ENCODE results near the gene UTS2B.

UTS2B gene, protein sequence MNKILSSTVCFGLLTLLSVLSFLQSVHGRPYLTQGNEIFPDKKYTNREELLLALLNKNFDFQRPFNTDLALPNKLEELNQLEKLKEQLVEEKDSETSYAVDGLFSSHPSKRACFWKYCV

DNA sequence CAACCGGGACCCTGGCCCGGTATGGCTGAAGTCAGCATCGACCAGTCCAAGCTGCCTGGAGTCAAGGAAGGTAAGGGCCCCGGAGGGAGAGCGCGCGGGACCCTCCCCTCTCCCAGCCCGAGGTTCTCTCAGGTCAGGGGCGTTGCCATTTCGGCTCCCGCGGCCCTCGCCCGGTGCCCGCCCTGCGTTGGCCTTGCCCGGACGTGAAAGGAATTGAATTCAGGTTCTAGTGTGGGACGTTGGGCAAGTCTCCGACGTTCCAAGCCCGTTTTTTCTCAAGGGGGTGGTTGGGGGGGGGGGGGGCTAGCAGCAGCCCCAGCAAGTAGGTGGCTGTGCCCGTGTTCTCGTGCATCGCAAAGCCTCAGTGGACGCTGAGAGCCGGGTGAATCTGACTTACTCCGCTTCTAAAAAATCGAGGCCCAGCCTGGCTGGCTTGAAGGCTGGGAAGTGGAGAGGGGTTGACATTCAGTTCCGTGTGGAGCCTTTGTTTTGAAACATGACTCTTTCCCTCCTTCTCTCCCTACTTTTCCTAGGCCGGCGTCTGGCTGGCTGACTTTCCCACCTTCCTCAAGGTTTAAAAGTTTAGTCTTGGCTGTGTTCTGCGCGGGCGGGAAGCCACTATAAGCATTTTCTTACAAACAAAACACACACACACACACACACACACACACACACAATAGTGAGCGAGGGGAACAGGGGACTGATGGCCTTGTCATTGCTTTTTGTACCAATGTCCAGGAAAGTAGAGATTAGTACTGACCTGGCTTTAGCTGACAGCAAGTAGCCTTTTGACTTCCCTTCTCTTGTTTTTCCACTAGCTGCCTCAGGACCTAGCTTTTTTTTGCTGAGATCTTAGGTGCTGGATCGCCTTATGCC is at the start of gene UTS2B:
Gene UTS2B, minus strand, starts transcription at position 873 of the 876 bp plus-strand sequence. CDS start 48,337 bp downstream, outside the sequence.
- no peak for DNase-seq (ENCODE audit: extremely low read depth, low read depth)
- TF ChIP-seq, protein P1, sequence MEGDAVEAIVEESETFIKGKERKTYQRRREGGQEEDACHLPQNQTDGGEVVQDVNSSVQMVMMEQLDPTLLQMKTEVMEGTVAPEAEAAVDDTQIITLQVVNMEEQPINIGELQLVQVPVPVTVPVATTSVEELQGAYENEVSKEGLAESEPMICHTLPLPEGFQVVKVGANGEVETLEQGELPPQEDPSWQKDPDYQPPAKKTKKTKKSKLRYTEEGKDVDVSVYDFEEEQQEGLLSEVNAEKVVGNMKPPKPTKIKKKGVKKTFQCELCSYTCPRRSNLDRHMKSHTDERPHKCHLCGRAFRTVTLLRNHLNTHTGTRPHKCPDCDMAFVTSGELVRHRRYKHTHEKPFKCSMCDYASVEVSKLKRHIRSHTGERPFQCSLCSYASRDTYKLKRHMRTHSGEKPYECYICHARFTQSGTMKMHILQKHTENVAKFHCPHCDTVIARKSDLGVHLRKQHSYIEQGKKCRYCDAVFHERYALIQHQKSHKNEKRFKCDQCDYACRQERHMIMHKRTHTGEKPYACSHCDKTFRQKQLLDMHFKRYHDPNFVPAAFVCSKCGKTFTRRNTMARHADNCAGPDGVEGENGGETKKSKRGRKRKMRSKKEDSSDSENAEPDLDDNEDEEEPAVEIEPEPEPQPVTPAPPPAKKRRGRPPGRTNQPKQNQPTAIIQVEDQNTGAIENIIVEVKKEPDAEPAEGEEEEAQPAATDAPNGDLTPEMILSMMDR (IDR thresholded peaks at IDR 0.05; ENCODE audit: low read depth, low read length), result no peak

DNA sequence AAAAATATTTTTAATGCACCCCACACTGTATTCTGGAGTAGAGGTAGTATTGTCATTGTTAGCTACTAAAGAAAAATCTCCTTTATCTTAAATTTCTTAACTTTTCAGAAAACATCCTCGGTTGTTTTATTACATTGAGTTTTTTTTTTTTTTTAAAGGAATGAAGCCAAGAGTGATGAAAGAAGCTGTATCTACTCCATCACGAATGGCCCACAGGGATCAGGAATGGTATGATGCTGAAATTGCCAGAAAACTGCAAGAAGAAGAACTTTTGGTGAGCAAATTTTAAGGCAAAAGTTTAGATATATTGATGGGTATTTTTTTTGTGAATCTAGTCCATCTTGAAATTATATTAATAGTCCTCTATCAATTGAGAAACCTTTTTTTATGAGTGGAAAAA is 49.7 kb upstream of the UTS2B start:
- TF ChIP-seq, protein P1 (IDR thresholded peaks at IDR 0.05; ENCODE audit: low read depth, low read length), result no peak
- DNase-seq (ENCODE audit: extremely low read depth, low read depth), result no peak

DNA sequence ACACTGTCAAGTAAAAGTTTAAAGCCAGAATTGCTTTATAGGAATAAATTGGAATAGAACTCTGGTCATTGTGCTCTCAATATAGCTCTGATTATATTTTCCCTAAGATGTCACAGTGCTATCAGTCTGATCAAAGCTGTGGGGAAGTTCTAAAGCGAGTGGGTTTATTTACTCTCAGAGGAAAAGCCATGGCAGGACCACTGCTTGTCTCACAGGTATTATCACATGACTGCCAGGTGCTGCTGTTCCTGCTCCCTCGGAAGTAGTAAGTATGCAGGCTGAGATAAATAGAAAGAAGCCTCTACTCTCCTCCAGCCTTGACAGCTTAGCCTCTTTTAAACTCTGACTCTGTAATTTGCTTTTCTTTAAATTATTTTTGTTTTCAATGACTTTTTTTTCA is 49.1 kb upstream of the UTS2B start:
- TF ChIP-seq, protein P1 (IDR thresholded peaks at IDR 0.05; ENCODE audit: low read depth, low read length), result no peak
- no peak for DNase-seq (ENCODE audit: extremely low read depth, low read depth)

DNA sequence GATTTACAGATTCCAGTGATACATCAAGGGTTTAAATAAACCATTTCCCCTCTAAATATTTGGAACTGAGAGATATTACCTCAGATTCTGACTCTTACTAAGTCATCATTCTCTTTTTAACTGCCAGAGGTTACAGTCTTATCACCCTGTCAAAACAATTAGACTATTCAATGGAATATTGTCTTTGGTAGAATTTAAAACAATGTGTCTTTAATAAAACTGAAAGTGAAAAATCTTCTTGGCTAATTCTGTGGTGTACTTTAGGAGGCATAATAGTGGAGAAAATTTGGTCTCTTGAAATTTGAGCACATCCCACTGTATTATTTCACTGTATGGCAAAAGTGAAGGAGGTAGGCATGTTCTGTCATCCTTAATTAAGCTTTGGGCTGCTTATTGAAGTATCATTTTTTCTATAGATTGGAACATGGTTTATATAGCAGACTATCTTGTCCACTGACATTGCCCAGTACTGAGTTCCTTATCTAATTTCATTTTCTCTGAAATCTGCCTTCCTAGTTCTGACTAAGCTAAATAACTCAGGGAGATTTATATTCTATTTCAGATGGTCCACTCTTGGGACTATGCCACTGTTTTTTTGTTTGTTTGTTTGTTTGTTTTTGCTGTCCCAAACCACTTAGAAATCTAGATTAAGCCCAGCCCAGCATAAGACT is 48.0 kb upstream of the UTS2B start:
- TF ChIP-seq, protein P1 (IDR thresholded peaks at IDR 0.05; ENCODE audit: low read depth, low read length), result no peak
- no peak for DNase-seq (ENCODE audit: extremely low read depth, low read depth)

DNA sequence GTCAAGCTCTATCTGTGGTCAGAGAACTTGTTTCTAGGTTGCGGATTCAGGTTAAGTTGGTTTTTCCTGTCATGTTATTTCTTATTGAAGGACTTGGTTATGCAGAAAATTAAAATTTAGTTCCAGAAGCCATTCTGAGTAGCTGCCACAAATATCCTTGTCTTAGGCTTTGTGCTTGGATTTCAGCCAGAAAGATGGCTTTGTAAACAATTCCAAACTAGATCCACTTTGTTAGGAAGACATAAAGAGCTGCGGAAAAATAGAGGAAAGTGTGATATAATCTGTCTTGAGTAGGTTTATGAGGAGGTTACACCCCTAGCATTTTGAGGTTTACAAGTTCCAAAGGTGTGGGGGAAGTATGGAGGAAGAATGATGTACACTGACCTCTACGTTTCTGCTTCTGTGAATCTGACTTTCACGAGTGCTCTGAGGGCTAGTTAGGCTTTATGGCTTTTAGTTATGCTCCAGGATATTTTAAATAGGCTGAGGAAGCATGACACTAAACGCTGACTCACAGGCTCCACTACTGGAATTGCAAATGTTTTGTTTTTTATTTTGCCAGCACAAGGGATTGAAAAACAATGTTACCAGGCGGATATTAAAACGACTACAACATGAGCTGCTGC is 46.3 kb upstream of the UTS2B start:
- DNase-seq (ENCODE audit: extremely low read depth, low read depth), result peak; percentile 38
- TF ChIP-seq, protein P1 (IDR thresholded peaks at IDR 0.05; ENCODE audit: low read depth, low read length), result no peak

DNA sequence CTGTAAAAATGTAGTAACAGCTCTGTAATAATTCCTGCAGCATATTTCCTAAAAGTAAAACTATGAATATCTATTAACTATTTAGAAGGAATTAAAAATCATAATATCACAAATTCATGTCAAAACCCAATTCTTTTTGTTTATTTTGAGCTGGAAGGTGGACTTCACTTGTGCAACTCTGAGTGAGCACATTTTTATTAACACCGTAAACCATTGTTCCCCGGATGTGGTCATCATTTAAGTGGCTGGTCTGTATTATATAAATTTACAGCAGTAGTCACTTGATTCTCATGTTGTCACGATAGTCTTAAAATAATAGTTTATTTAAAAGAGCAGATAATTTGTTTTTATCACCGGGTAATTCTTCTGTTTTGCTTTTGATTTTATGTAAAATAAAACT is 43.0 kb upstream of the UTS2B start:
- DNase-seq (ENCODE audit: extremely low read depth, low read depth), result no peak
- TF ChIP-seq, protein P1 (IDR thresholded peaks at IDR 0.05; ENCODE audit: low read depth, low read length), result no peak
